Right ventricle myocardium inferior (tissue), 1 donor: ENCODE data around the gene PTPRJ. TPM values are rescaled to one million over a fixed set of nuclear protein-coding genes. Genes with fewer than 3 reads are reported as not detected.
A peak's percentile ranks its signal among the peaks of the same experiment; 100 is the strongest.
"Not testable (repeated sequence)": the region's sequence is repeated elsewhere in the genome, so short reads cannot be mapped to it uniquely, and the experiment has no call there.

Experiments used
- ATAC-seq: fragments of 200-7000 bp; cut with Tn5 transposase; one replicate; pipeline ENCODE4 v1.9.1; 2020; ENCODE audit warnings: mild to moderate bottlenecking, moderate library complexity
- DNase-seq: peaks from one replicate; pipeline ENCODE4 v3.0.0; 2021; ENCODE audit errors: missing footprints
- intact Hi-C: fragments of 100-400 bp; cut with DNase I; formaldehyde crosslinking; loops from one replicate; pipeline ENCODE4 v1.11.0; 2022
- total RNA-seq: library from RNA; stranded (reverse); fragmentation: NEBNext Ultra II Directional; extraction: Animal tissue kit (Norgen Biotek cat#: 25700); gene quantifications from one replicate; pipeline ENCODE4 v1.2.1, GENCODE V29; 2021
- donor health status: DM: no; HTN: yes; CAD: no; lungs with severe emphysema.

PTPRJ gene
- total RNA-seq, 1 donor from 2014 or later = 7.2 TPM

DNA sequence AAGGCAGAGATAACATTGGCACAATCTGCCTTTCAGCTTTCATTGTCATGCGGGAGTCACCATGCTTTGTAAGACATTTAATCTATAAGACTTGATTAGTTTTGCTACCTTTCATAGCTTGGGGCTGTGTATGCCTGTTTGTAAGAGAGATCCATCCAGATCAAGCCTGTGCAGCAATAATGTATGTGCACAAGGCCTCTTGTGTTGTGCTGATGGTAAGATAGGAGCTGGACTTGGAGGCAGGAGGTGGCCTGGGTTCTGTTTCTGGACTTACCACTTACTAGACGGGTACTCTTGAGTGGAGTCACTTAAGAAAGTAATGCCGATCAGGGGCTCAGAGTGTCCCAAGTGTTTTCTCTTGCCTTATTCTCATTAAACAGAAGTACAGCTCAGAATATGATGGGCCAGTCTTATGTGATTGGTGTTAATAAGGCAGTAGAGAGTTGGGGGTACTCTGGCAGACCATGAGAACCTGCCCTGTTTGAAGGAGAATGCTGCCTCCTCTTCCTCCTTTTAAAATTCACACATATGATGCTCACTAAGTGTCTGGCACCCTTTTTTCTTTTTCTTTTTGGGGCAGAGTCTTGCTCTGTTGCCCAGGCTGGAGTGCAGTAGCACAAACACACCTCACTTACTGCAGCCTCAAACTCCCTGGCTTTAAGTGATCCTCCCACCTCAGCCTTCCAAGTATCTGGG, 30.9 kb downstream of the PTPRJ start:
- DNase-seq (no peak), ATAC-seq (no peak)
- intact Hi-C loops = no loop called here

DNA sequence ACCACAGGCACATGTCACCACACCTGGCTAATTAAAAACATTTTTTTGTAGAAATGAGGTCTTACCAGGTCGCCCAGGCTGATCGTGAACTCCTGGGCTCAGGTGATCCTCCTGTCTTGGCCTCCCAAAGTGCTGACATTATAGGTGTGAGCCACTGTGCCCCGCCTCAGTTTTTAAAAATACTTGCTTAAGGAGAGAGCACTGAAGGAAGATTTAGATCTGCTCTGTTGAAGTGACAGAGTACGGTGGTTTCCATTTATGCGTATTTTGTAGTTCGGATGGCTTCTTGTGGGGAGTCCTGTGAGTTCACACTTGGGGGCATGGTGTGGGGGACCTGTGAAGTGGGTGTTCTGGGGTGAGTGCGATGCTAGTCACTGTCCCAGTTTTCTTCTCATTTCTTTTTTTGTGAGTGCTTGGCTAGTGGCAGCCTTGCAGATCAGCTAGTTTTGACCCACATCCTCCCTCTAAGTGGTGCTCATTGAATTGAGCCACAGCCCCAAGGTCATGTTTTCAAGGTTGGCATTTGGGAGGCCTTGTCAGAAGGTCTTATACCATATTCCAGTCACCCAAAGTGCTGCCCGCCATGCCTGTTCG, 31.5 kb downstream of the PTPRJ start:
- intact Hi-C loops = no loop called here

DNA sequence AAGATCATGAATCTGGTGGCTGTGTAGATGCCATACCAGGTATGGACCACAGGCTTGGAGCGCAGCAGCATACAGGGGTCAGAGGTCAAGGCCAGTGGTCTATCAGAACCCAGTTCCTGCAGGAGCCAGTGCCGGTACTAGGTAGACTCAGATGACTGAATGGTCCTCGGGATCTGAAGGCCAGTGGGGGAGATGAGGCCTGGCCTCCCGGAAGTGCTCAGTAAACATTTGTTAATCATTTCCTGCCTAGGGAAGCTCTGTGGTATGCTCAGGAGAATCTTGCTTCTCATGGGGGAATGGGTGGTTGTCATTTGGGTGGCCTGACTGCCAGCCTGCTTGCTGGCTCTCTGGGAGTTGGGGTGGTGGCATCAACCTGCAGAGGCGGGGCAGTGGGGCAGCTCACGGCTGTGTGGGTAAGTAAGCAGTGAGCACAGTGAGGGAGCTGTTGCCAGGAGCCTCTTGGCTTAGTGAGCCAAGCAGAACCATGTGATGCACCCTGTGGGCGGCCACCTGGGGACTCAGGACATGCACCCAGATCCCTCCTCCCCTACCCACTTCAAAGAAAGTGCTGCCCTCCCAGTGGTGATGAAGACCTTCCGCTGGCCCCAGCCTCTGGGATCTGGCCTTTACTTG, 33.0 kb downstream of the PTPRJ start:
- DNase-seq = no peak
- intact Hi-C loops = no loop called here
- ATAC-seq = peak; percentile 35

More for the DNA sequence above, 31.5 kb downstream of the PTPRJ start:
- no peak for DNase-seq
- ATAC-seq = no peak

- intact Hi-C loops = no loop called here
- ATAC-seq = no peak
- no peak for DNase-seq
Measured at GRCh38 chr11:48014917-48015316, 34.6 kb downstream of the PTPRJ start.

- intact Hi-C loops = no loop called here
- DNase-seq (no peak), ATAC-seq (no peak)
Measured at GRCh38 chr11:48017105-48017830, 36.9 kb downstream of the PTPRJ start.

DNA sequence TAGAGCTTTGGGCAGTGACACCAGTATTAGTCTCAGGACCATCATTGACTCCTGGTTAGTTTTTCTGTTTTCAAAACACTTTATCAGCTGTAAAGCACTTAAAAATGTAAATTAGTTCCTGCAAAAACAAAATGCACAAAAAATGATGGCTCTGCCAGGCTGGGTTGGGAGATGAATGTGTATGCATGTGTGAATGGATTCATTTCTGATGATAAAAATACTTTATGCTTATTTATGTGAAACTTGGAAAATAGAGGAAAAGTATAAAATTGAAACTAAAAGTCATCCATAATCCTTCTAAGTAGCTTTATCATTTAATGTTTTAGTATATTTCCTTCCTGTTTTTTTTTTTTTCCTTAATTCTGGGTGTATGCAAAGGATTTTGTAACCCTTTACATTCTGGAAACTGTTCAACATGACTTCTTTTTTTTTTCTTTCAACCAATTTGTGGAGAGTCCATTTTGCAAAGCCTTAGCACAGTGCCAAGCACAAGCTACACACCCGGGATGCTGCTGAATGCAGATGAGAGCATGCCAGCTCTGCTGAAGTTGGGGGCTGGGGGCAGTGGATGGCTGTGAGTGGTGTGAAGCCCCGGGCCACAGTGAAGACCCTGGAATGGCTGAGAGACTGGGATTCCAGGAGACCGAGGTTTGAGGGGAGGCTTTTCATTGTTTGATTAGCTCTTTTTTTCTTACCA, 37.6 kb downstream of the PTPRJ start:
- ATAC-seq (no peak), DNase-seq (no peak)
- intact Hi-C loops = no loop called here

DNA sequence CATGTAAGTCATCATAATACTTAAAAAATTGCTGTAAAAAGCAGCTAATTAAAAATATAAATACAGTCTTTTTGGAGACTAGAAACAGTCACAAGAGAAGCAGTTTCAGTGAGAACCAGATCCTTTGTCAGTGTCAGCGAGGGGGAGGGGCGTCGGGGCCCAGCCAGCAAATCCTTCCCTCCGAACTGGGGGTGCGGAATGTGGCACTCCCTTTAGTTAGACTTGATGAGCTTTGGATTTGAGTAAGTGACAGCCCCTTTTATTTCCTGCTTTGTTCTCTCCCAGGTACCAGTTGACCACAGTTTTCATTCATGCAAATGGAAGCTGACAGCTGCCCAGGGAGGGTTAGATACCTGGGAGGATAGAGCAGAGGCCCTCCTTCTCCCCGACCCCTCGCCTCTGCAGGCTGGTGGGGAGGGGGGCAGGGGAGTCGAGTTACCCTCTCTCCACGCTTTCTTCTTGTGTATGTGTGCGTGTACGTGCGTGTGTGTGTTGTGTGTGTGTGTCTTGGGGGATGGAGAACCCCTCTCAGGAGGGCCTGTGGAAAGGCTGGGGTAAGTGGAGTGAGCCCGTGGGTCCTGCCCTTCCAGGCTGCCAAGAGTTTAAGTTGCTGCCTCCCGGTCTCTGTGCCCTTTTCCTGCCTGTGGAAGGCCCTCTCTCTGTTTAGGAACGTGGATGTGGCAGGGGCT, 38.3 kb downstream of the PTPRJ start:
- ATAC-seq = no peak
- DNase-seq = no peak
- intact Hi-C loops = no loop called here

GRCh38 chr11:48019217-48019584, 38.8 kb downstream of the PTPRJ start:
- ATAC-seq (no peak), DNase-seq (no peak)
- intact Hi-C loops = no loop called here

GRCh38 chr11:48019595-48019994, 39.2 kb downstream of the PTPRJ start:
- ATAC-seq = no peak
- intact Hi-C loops = no loop called here
- DNase-seq = no peak

DNA sequence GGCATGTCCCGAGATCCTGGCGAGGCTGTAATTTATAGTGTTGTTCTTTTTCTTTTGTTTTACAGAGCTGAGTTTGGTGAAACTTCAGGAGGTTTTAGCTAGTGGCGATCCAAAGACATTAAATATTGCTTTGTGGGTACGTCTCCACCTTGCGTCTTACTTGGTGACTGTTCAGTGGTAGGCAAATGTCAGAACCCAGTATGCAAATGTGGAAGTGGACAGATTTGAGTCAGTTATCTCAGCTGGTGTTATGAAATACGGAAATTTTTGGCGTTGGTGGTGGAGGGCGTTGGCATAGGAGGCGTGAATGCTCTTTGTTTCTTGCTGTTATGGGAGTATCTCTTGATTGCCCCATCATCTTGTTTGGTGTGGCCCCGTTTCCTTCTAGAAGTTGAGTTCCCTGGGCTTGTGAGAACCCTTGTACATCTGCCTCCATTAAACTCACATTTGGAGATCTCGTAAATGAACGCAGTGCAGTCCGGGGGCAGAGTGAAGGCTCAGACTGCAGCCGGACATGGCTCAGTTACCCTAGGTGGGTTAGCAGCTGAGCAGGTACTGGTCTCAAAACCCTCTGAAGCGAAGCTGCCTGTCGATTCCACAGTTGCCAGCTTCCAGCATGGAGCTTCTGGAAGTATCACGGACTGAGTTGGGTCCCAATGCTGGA, 39.9 kb downstream of the PTPRJ start:
- ATAC-seq (peak; percentile 57), DNase-seq (no peak)
- intact Hi-C loops = no loop called here

DNA sequence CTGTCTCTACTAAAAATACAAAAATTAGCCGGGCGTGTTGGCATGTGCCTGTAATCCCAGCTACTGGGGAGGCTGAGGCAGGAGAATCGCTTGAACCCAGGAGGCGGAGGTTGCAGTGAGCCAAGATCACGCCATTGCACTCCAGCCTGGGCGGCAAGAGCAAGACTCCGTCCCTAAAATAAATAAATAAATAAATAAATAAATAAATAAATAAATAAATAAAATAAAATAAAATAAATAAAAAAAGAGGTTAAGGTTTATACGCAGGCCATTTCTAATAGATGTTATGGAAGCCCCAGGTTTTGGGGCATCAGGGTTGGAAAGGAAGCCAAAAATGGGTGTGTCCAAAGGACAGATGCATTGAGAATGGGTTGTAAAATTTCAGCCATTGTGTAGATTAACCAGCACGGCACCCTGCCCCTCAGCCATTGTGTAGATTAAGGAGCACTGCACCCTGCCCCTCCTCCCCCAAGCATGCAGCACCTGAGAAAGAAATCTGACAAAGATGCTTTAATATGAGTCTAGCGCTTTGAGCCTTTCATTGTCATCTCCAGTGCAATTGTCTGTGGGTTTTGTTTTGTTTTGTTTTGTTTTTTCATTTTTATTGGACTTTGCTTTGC, 41.0 kb downstream of the PTPRJ start:
- intact Hi-C loops, DNase-seq, ATAC-seq: not testable (repeated sequence)

GRCh38 chr11:48022445-48022844, 42.1 kb downstream of the PTPRJ start:
- DNase-seq = no peak
- ATAC-seq = no peak
- intact Hi-C loops = no loop called here

GRCh38 chr11:48023608-48024007, 43.2 kb downstream of the PTPRJ start:
- DNase-seq, intact Hi-C loops, ATAC-seq: not testable (repeated sequence)

- DNase-seq (no peak), ATAC-seq (no peak)
- intact Hi-C loops = no loop called here
Measured at GRCh38 chr11:48024635-48025071, 44.3 kb downstream of the PTPRJ start.

DNA sequence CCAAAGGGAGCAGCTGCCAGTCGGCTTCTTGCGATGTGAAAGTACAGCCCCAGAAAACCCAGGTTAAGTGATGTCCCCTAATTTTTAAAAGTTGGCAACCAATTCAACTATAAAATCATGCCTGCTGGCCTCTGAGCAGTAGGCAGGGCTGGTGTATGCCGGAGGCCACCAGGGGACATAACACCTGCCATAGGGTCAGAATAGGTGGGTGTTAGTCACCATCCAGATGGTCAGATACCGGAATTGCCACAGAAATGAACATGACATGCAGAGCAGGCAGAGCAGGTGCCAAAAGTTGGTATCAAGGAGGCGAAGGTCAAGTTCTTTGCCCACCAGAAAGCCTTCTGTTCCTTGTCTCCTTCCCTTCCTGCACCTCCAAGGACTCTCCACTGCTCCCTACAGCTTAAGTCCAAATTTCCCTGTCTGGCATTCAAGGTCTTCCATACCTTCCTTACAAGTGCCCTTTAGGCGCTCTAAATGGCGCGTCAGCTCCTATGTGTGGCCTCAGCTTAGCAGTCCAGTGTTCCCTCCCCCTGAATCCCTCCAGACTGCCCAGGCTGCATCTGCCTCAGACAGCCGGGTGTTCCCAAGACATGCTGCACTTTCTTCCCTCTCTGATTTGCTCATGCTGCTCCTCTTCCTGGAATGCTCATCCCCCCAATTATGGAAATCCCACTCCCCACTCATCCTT, 45.1 kb downstream of the PTPRJ start:
- no peak for ATAC-seq
- no peak for DNase-seq
- intact Hi-C loops = no loop called here

DNA sequence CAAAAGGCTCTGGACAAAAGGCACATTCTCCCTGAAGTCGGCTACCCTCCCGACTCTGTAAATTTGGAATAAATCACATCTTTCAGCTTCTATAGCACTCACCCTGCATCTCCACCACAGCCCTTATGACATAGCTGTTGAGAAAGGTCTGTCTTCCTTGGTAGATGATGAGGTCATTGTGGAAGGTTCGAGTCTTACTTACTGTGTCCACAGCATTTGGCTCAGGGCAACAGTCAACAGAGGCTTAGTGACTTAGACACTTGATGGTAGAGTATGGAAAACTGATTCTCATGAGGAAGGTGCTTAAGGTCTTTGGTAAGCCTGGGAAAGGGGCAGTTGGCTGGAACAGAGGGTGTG, 45.6 kb downstream of the PTPRJ start:
- DNase-seq (no peak), ATAC-seq (no peak)
- intact Hi-C loops = no loop called here
